Neuron (in vitro differentiated cells): ENCODE data around the gene MEF2D.

Experiments
- H2AFZ ChIP-seq: one replicate; pipeline ENCODE4 v1.6.1; 2013; ENCODE audit warnings: low read depth, mild to moderate bottlenecking, inconsistent platforms, low read length, moderate library complexity
- H3K27me3 ChIP-seq: one replicate; pipeline ENCODE4 v1.6.1; 2013; ENCODE audit warnings: low read length; ENCODE audit not compliant: insufficient read depth
- H3K36me3 ChIP-seq: one replicate; pipeline ENCODE4 v1.6.1; 2013; ENCODE audit warnings: low read length; ENCODE audit not compliant: insufficient read depth
- H3K4me1 ChIP-seq: one replicate; pipeline ENCODE4 v1.6.1; 2013; ENCODE audit warnings: low read length; ENCODE audit not compliant: insufficient read depth
- H3K4me3 ChIP-seq: 2 replicates; pipeline ENCODE4 v1.5.1; 2013; ENCODE audit warnings: mild to moderate bottlenecking, low read length, moderate library complexity
- H3K9me3 ChIP-seq: one replicate; pipeline ENCODE4 v1.6.1; 2013; ENCODE audit warnings: low read length

MEF2D gene

GRCh38 chr1:156422602-156423091, 77.9 kb downstream of the MEF2D start:
- Histone ChIP-seq H3K36me3 (no peaks in the 10 kb centered on the region), H3K4me1 (peaks cover 4% of the 10 kb centered on the region), H3K4me3 (no peak overlapping the region), H3K27me3 (peaks cover 94% of the 10 kb centered on the region), H3K9me3 (peaks cover 8% of the 10 kb centered on the region), H2AFZ (no peak overlapping the region)

DNA sequence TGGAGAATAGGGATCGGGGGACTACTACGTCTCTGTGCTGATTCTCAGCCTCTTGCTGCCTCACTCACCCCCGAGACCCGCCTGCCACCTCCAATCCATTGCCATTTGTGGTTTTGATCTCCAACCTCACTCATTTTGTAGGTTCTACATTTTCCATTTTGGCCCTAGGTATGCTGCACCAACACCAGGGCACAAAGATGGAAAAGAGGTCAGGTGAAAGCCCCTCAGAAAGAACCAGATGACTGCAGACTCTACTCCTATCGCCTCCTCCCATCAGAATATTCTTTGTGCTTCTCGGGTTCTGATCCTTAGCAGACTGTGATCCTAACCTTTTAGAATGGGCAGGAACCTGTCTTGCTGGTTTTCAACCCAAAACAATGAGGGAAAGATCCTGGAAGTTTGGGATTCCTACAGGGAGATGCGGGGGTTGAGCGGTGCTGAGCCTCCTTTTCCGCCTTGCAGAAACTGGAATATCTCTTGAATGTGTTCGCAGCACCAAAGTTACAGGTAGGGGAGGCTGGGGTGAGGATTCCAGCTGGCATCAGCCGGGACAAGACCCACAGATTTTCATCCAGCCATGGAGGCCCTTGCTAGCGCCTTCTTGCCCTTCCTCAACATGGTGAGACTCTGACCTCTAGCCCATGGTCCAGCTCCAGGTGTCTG, 78.5 kb downstream of the MEF2D start:
- Histone ChIP-seq H3K9me3 (peaks cover 8% of the 10 kb centered on the region), H3K4me3 (no peak overlapping the region), H3K27me3 (peaks cover 95% of the 10 kb centered on the region), H3K4me1 (peaks cover 4% of the 10 kb centered on the region), H3K36me3 (no peaks in the 10 kb centered on the region), H2AFZ (no peak overlapping the region)

- Histone ChIP-seq H3K4me3 (no peak overlapping the region), H2AFZ (no peak overlapping the region), H3K9me3 (peaks cover 7% of the 10 kb centered on the region), H3K36me3 (no peaks in the 10 kb centered on the region), H3K4me1 (peaks cover 4% of the 10 kb centered on the region), H3K27me3 (peaks cover 95% of the 10 kb centered on the region)
Measured at GRCh38 chr1:156421062-156421938, 79.3 kb downstream of the MEF2D start.

GRCh38 chr1:156420205-156421061, 80.1 kb downstream of the MEF2D start:
- H2AFZ ChIP-seq: no peak overlapping the region
- peaks cover 4% of the 10 kb centered on the region for H3K4me1 ChIP-seq
- peaks cover 97% of the 10 kb centered on the region for H3K27me3 ChIP-seq
- H3K36me3 ChIP-seq: no peaks in the 10 kb centered on the region
- no peak overlapping the region for H3K4me3 ChIP-seq
- H3K9me3 ChIP-seq: peaks cover 2% of the 10 kb centered on the region

DNA sequence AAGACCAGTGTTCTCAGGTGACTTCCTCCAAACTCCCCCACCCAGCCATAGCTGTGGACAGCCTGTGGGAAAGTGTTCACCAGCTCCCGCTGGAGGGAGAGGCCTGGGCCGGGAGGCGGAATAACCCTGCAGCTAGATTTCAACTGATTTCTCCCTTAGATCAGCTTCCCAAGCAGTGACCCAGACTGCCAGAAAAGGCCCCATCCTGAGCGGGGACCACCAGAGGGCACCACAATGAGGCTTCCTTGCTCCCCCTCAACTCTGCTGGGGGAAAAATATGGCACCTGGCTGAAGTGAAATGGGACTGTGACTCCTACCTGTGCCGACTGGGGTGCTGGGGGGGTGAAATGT, 80.7 kb downstream of the MEF2D start:
- H2AFZ ChIP-seq: no peak overlapping the region
- H3K4me1 ChIP-seq: peaks cover 4% of the 10 kb centered on the region
- H3K36me3 ChIP-seq: no peaks in the 10 kb centered on the region
- H3K27me3 ChIP-seq: peaks cover 95% of the 10 kb centered on the region
- H3K9me3 ChIP-seq: peaks cover 2% of the 10 kb centered on the region
- no peak overlapping the region for H3K4me3 ChIP-seq

DNA sequence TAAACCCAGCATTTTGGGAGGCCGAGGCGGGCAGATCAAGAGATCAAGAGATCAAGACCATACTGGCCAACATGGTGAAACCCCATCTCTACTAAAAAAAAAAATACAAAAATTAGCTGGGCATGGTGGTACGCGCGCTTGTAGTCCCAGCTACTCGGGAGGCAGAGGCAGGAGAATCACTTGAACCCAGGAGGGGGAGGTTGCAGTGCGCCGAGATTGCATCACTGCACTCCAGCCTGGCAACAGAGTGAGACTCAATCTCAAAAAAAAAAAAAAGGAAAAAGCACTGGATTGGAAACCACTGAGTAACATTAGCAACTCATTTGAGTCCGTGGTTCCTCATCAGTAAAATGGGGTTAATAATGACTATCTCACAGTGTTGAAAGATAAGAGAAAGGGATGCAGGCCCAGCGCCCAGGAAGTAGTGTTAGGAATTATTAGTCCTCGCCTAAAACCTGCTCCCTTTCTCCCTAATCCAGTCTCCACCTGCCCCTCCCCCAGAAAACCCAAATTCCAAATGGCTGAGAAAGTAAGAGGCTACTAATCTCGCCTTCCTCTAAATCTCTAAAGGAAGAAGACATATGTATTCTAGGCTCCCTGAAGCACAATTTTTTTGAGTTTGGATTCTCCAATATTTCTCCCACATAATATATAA, 82.0 kb downstream of the MEF2D start:
- peaks cover 4% of the 10 kb centered on the region for H3K4me1 ChIP-seq
- H3K9me3 ChIP-seq: peaks cover 2% of the 10 kb centered on the region
- no peaks in the 10 kb centered on the region for H3K36me3 ChIP-seq
- peaks cover 95% of the 10 kb centered on the region for H3K27me3 ChIP-seq
- H2AFZ ChIP-seq: no peak overlapping the region
- no peak overlapping the region for H3K4me3 ChIP-seq

- Histone ChIP-seq H3K4me3 (no peak overlapping the region), H3K36me3 (no peaks in the 10 kb centered on the region), H2AFZ (no peak overlapping the region), H3K27me3 (peaks cover 85% of the 10 kb centered on the region), H3K4me1 (peaks cover 4% of the 10 kb centered on the region), H3K9me3 (peaks cover 2% of the 10 kb centered on the region)
Measured at GRCh38 chr1:156417401-156418020, 83.1 kb downstream of the MEF2D start.

DNA sequence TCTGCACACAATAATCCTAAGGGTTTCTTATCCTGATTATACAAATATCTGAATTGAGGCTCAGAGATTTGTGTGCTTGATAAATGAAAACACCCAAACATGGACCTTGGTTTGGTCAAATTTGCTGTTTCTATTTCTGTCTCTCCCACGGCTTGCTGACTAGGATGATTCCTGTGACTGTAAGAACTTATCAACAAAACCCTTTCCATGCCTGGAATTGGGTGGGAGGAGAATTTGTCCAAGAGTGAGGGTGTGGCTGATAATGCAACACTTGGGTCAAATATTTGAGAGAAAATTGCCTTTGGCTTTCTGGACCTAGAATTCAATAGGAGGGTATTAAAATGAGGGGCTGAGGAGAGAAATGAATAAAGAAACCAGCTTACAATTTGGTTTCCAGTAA, 83.6 kb downstream of the MEF2D start:
- Histone ChIP-seq H2AFZ (no peak overlapping the region), H3K4me3 (no peak overlapping the region), H3K36me3 (no peaks in the 10 kb centered on the region), H3K4me1 (peaks cover 4% of the 10 kb centered on the region), H3K27me3 (peaks cover 84% of the 10 kb centered on the region), H3K9me3 (no peaks in the 10 kb centered on the region)

DNA sequence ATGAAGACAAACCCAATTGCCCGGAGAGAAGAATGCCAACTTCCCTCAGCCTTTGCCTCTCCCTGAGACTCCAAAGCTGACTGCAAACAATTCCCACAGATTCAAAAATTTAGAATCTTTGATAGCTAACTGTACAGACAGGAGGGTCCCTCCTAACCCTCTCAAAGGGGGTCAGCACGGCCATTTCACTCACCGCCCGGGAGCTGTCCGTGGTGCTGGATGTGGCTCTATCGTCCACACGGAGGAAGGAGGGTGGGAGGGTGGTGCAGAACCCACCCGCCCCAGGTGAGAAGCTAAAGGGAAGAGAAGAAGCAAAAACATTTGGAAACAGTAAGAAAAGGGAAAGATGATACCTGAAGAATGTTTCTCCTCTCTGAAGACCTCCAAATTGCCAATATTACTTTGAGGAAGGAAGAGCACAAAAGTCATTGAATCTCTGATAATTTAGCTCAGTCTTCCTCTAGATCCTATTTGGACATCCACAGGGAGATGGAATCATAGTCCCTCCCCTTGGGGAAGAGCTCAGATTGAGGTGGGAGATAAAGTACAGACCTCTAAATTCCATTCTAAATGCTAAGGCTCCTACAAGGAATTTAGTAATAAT, 86.0 kb downstream of the MEF2D start:
- Histone ChIP-seq H3K27me3 (peaks cover 76% of the 10 kb centered on the region), H3K4me1 (no peaks in the 10 kb centered on the region), H3K9me3 (no peaks in the 10 kb centered on the region), H3K36me3 (no peaks in the 10 kb centered on the region), H2AFZ (no peak overlapping the region), H3K4me3 (no peak overlapping the region)
